Cortex of kidney (tissue), 1 donor: ENCODE measurements around the gene IGSF21.

Experiments
- DNase-seq: peaks from one replicate; lab custom pipeline; 2025; lab: John Stamatoyannopoulos, UW

IGSF21 gene

DNA sequence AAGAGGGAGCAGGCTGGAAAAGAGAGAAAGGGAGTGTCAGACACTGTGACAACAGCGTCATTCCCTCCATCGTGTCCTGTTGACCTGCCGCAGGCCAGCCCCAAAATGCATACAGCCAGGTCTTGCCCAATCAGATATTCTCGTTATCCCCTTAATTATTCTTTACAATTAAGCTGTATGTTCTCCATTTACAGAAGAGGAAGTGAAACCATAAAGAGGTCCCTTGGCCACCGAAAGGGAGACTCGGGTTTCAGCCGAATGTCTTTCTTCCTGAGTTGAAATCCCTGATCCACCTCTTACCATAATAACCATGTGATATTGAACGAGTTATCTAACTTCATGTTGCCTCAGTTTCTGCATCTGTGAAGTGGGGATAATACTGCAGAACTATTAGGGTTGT, 70.5 kb downstream of the IGSF21 start:
- no peak for DNase-seq

DNA sequence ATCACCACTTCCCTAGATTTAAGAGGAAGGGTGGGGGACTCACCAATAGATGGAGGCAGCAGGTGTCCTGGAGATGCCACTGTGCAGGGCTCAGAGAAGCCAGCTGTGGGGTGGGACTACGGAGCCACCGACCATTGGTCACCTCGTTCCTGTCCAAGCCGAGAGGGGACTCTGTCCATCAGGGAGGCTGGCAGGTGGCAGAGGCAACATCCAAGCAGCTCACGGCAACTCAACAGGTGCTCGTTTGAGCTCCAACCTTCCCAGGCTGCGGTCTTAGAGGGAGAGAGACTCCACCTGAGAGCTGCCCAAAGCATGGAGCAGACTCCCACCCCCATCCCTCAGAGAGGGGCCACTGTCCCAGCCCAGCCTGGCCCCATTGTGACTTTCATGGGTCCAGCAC, 71.4 kb downstream of the IGSF21 start:
- DNase-seq = no peak

DNA sequence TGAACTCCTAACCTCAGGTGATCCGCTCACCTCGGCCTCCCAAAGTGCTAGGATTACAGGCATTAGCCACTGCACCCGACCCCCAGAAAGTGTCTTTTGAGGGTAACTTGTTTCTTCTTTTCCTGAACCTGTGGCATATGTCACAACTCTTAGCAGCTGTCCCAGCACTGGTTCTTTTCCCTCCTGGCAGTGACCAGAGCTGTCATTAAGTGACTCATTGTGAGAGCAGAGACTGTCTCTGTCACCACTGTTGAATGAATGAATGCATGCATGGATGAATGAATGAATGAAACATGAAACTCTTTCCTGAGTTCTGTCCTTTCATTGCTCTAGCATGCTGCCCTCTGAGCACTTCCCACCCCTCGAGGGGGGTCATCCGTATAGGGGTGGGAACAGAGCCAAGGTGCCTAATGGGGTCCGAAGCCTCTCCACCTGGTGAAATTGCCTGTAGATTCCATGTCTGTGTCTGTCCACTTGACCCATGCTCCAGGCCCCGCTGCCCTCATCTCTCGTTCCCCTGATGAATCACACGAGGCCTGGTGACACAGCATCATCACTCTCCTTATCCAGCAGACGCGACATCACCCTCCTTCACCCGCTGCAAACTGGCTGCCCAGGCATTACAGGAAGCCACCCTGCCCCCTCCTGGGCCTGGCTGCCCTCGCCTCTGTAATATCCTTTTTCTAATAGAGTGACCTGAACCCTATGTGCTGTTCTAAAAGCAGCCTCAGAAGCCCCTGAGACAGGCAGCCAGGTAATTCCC, 75.0 kb downstream of the IGSF21 start:
- no peak for DNase-seq

DNA sequence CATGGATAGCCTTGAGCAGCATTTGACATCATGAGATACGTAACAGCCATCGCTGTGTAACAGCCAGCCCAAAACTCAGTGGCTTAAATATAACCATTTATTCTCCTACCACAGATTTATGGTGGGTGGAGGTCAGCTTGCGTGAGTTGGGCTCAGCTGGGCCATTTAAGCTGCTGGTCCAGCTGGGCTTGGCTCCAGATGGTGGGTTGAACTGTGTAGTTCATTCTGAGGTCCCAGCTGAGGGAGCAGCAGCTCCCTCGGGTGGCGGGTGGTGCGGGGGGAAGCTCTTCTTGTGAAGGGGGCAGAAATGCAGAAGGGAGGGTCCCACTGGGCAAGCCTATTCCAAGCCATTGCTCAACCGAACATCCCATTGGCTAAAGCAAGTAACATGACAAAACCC, 75.9 kb downstream of the IGSF21 start:
- no peak for DNase-seq

DNA sequence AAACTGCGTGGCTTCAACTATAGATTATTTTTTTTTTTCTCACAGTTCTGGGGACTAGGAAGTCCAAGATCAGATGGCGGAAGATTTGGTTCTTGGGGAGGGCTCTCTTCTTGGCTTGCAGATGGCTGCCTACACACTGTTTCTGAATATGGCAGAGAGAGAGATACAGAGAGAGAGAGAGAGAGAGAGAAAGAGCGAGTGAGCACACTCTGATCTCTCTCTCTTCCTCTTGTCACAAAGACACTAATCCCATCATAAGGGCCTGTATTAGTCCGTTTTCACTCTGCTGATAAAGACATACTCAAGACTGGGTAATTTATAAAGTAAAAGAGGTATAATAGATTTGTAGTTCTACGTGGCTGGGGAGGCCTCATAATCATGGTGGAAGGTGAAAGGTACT, 79.5 kb downstream of the IGSF21 start:
- DNase-seq = no peak

DNA sequence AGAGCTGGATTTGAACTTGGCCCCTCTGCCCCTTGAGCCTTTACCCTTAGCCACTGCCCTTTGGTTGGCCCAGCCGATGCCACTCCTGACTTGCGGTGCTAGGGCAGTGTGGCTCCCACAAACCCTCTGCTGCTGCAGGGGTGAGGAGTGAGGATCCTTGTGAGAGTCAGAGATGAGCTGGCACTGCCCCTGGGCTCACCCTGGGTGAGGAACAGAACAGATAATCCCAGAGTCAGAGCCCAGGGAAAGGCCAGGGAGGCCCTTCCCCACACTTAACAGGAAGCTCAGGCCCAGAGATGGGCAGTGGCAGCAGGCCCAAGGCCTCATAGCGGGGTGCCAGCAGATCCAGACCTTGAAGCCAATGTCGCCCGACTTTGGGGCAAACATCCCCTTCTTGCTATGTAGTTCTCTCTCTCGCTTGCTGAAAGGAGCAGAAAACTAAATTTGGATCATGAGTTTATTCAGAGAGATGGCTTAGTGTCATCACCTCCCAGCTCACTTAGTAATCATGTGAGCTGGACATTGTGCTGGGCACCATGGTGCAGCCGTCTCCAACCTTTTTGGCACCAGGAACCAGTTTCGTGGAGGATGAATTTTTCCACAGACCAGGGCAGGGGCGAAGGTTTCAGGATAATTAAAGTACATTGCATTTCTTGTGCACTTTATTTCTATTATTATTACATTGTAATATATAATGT, 81.4 kb downstream of the IGSF21 start:
- no peak for DNase-seq

DNA sequence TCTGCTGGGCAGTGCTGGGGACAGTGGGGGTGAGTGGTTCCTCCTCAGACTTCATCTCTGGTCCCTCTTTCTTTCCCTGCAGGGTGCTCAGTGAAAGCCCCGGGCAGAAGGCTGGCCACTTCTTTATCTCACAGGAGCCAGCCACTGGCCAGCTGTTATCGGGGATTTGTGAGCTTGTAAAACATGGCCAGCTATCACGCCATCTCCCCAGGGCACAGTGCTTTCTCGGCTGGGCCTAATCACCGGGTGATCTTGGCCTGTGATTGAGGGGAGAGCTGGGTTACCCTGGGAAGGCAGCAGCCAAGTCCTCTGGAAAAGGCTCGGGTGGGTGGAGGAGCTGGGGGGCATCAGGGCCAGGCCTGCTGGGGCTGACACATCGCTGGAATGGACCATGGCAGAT, 83.0 kb downstream of the IGSF21 start:
- no peak for DNase-seq

DNA sequence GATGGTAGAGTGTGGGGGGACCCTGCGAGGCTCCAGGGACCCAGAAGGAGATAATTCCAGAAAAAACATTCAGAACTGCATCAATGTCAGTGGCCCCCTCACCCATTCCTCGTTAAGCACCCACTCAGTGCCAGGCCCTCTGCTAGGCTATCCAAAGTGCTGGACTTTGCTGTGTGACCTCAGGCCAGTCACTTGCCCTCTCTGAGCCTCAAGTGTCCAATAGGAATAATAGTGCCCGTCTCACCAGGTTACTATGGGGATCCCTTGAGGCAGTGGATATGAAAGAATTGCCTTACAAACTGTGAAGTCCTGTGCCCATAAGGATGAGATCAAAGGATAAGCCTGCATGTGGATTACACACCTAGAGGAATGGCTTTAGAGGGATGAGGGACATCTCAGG, 83.4 kb downstream of the IGSF21 start:
- DNase-seq = no peak

DNA sequence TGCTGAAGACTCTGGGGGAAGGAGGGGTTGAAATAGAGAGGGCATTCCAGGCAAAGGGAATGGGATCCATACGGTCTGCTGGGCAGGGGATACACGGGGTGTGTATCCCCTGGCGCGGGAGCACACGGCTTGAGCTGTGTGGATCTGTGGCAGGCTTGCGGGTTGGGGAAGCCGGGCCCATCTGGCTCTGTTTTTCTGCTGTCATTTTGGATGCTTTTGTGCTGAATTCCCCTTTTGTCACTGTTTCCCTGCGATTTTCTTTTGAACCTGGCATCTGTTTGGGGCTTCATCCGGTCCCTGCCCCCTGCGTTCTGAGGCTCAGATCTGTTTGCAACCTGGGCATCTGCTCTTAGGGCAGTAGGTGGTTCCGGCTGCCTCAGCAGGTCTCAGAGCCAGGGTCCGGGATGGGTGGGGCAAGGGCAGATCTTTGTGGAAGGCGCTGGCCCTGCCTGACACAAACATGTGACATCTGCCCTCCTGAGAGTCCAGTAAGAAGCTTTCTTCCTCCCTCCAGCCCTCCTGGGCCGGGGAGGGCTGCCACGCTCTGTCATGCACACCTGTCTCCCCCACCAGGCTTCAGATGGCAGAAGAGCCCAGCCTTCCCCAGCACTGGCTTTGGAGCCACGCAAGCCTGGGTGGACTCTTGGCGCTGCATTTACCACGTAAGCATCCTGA, 84.0 kb downstream of the IGSF21 start:
- DNase-seq = no peak

DNA sequence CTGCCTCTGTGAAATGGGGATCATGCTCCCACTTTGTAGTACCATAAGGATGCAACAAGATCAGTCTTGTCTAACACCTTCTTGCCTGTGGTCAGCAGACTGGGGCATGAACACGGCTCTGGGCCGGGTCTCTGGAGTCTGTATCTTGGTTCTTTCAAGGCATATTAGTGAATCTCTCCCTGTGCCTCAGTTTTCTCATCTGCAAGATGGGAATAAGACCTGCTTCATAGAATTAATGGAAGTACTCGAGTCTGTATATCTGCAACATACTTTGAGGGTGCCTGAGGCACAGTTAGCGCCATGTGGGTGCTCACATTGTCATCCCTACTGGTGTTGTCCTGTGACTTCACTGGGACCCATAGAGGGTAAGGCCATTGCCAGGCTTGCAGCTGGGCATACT, 84.6 kb downstream of the IGSF21 start:
- no peak for DNase-seq

DNA sequence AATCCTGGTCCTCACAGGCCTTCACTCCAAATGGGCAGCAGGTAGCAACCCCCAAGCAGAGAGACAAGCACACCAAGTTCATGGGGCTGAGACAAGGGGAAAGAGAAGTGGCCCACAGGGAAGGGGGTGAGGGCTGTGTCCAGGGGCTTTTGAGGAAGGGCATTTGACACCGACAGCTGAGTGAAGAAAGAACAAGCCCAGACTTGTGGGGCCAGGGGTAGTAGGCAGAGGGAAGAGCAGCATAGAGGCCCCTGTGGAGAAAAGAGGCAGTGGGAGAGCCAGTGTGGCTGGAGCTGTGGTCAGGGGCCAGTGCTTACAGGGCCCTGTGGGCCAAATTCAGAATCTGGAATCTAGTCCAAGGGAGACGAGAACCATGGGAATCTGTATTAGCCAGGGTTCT, 85.4 kb downstream of the IGSF21 start:
- no peak for DNase-seq

DNA sequence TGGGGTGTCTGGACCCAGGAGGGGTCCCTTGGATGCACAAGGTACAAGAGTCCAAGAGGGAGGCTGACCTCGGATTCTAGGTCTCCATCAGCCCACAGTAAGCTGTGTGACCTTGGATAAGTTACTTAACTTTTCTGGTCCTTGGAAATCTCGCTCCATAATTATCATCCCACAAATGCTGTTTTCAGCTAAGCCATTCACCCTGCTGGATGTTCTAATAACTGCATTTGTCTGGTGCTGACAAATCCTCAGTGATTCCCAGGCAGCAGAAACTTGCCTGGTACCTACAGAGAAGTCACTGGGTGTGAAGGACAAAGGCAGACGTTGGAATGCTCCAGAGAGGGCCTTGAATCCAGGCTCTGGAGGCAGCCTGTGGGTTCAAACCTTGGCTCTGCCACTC, 89.7 kb downstream of the IGSF21 start:
- no peak for DNase-seq

DNA sequence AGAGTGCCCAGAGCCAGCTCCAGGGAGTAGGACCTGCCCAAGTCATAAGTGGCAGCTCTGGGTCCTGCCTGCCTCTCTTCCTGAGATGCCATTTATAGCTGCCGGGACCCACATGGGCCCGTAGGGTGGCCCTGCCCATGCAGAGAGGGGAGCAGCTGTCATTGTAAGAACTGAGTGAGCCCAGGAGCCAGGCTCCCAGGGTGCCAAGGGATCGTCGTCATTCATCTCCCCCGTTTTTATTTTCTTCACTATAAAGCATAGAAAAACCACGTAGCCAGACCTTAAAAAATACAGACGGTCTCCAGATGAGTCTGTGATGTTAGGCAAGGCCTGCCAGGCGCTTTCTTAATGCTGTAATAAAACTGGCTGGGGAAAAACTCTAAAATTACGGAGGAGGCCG, 90.7 kb downstream of the IGSF21 start:
- DNase-seq = no peak

DNA sequence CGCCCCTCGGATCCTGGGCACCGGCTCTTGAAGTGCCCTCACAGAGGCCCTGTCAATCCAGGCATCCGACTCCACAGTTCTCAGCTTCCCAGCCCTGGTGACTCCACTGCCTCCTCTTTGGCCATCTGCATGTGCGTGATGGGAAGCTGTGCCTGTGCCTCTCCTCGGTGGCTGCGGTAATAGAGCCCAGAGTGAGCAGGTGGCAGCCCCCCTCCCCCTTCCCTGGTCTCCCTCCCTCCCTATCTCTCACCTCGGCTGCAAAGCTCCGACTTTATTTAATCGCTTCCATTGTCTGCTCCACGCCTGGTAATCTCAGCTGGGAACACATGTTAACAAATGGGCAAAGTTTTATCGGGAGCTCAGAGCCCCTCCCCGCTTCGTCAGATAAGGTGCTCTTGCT, 91.9 kb downstream of the IGSF21 start:
- DNase-seq = no peak

DNA sequence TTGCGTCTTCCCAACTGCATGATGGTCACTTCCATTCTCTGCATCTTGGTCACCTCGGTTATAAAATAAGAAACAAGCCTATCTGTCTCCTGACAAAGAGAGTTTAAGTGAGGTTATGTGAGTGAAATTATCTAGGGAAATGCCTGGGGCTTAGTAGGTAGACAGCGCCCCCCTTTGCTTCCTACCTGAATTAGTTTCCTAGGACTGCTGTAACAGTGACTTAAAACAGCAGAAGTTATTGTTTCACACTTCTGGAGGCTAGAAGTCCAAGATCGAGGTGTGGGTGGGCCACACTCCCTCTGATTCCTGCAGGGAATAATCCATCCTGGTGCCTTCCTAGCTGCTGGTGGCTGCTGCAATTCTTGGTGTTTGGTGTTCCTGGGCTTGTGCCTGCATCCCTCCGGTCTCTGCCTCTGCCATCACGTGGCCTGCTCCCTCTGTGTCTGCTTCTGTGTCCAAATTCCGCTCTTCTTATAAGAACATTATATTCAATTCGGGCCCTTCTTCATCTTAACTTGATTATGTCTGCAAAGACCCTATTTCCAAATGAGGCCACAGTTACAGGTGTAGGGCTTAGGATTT, 92.6 kb downstream of the IGSF21 start:
- no peak for DNase-seq

DNA sequence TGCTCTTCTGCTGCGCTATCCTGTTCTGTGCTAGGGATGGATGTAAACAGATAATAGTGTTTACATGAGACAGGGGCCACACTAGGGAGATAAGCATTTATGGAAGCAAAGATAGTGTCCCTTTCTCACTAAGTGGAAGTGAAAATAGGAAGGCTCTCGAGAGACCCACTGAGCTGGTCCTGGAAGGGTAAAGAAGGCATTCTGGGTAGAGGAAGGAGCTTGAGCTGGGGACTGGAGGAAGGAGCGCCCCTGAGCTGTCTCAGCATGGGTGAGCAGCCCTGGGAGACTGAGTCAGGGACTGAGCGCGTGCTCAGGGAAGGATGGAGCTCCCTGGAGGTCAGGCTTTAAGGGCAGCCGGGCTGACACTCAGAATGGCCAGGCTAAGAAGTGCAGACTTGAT, 93.3 kb downstream of the IGSF21 start:
- DNase-seq = no peak

DNA sequence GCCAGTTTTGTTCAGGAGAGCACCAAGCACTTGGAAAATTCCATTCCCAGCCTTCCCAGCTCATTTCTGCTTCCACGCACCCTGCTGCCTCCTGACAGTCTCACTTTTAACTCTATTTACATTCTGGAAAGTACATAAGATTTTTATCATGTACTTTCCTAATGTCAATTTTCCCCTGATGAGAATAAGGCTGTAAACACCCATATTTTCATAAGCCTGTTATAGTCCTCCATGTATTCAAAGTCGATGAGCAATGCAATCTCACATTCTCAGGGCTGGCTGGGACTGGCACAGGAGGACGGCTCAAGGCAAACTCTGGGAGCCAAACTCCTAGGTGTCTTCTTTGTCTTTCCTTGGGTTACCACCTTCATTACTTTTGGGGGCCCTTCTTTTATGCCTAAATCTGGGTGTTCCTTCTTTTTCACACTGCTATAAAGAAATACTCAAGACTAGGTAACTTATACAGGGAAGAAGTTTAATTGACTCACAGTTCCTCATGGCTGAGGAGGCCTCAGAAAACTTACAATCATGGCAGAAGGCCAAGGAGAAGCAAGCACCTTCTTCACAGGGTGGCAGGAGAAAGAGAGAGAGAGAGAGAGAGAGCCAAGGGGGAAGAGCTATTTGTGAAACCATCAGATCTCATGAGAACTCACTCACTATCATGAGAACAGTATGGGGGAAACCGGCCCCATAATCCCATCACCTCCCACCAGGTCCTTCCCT, 94.6 kb downstream of the IGSF21 start:
- DNase-seq = no peak

DNA sequence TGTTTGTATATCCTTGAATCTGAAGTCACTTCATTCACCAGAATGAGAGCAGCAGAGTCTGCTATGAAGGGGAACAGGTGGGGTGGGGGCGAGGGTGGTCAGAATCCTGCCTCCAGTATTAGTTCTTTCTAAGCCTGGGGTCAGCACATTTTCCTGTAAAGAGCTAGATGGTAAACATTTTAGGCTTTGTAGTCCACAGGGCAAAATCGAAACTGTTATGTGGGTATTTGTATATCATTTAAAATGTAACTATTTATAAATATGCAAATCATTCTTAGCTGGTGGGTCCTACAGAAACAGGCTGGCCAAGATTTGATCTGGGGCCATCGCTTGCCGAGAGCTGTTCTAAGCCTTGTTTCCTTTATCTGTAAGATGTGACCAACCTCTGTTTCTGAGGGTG, 96.0 kb downstream of the IGSF21 start:
- no peak for DNase-seq

DNA sequence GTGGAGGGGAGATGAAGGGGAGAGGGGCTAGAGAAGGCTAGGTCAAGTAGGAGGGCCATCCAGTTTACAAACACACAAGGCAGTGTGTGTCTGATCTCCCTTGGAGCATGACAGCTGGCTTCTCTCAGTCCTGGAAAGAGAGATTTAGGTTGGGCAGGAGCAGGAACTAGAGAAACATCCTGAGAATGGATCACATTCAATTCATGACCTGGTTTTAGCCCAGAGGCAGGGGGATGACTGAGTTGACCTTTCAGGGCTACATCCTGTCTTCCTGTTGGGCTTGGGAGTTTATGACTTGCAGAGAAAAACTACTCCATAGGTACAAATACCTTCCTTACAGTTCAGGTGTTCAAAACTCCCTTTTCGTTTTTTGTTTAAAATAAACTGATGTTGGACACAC, 97.0 kb downstream of the IGSF21 start:
- DNase-seq = no peak

DNA sequence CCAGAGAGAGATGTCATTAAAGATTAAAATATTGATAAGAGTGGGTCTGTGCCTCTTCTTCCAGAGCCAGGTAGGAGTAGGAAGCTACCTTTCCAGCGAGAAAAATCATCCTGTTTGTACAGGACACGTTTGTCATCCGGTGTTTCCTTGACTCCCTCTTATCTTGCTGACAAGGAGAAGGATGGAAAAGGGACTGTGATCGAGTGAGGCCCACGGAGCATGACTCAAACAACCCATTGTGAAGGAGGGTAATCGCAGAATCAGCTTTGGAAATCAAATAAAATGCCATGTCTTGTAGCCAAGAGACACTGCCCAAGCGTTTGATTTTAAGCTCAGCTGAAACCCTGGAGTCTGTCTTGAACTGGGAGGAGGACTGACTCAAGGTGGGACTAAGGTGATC, 97.7 kb downstream of the IGSF21 start:
- no peak for DNase-seq

DNA sequence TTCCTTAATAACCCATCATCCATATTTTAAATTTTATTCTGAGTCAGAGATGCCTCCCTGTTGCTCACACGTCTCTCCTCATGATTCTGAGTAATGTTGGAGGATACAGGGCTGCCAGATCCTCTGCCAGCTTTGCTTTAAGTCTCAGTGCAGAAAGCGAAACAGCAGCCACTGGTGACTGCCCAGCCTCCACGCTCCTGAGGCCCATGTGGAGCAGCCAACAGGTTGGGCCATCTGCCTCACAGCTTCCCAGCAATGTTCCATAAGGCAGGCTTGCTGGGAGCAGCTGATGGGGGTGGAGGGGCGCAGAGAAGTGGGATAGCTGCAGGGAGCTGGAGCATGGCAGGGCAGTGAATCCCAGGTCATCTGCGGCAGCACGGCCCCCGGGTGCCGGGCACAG, 104.2 kb downstream of the IGSF21 start:
- no peak for DNase-seq

DNA sequence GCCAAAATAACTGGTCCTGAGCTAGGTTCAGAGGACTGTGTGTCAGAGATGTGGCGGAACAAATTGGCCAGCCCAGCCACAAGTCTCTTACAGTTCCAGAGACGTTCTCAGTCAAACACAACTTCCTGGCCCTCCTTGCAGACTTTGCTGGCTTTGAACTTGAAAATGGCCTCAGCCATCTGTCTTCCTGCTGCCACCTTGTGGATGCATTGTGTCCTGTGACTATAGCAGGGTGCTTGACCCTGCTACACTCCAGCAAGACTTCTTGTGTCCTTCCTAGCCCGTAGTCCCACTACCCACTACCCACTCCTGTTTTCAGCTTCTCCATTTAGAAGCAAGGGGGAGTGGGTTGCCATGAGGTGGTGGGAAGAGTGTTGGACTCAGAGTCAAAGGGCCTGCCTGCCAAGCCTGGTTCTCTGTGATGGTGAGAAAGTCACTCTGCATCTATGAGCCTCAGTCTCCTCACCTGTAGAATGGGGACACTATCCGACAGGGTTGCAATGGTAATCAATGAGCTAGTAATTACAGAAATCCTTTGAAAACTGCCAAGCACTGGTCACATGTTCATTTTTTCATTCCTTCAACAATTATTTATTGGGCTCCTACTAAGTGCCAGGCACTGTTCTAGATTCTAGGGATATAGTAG, 109.9 kb downstream of the IGSF21 start:
- DNase-seq = no peak
